22Rv1 (cell line): ENCODE measurements around the gene IFNLR1.

Experiments used
- H3K27ac ChIP-seq: fragments of 450-650 bp; 2 replicates; pipeline ENCODE4 v1.5.1; 2017
- ZFX ChIP-seq: fragments of 450-650 bp; IDR thresholded peaks from 2 replicates; pipeline ENCODE4 v1.6.1; 2017; ENCODE audit warnings: antibody characterized with exemption, borderline replicate concordance
- TF ChIP-seq, protein P1 (sequence below): fragments of 450-650 bp; IDR thresholded peaks from 2 replicates; pipeline ENCODE4 v1.5.1; 2017; ENCODE audit warnings: mild to moderate bottlenecking

IFNLR1 gene

DNA sequence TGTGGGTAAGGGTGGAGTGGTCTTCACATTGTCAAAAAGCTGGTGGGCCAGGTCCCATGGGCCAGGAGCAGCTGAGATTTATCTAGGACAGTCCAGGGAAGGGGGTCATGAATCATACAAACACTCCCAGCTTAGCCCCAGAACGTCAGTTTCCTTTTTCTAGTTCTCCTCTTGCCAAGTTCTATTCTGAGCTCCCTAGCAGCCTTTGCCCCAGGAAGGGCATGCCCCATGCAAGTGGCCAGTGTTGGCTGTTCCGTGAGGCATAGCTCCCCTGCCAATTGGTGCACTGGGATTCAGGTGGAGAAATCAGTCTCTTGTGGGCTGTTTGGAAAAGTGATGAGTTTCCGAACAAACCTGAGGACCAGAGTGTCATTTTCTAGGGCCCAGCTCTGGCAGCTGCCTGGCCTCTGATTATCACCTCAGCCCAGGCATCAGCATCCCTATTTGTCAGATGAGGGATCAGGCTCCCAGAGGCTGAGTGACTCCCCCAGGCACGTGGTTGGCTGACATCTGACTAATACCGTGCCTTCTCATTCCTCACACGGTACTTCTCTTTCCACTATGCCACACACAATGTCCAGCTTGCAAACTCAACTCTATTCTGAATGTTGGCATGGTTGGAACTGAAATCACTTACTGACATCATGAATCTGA, 60.9 kb downstream of the IFNLR1 start:
- H3K27ac ChIP-seq, result no peak overlapping the region

DNA sequence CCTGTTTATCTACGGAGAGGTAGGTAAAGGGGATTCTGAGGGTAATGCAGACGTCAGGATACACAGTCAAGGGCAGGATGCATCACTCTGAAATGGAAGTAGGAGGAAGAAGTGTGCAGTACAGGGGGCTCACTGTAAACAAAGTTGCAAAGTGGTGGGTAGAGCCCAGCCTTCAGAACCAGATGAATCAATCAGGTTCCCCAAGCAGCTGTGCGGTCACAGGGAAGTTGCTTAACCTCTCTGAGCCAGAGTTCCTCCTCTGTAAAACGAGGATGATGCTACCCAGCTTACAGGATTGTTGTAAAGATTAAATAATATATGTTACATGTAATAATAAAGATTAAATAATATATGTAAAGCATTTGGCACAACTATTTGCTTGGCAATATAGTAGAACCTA, 61.6 kb downstream of the IFNLR1 start:
- no peak overlapping the region for H3K27ac ChIP-seq
- no peak for TF ChIP-seq ZFX

More for the DNA sequence above, 60.9 kb downstream of the IFNLR1 start:
- TF ChIP-seq, protein P1, sequence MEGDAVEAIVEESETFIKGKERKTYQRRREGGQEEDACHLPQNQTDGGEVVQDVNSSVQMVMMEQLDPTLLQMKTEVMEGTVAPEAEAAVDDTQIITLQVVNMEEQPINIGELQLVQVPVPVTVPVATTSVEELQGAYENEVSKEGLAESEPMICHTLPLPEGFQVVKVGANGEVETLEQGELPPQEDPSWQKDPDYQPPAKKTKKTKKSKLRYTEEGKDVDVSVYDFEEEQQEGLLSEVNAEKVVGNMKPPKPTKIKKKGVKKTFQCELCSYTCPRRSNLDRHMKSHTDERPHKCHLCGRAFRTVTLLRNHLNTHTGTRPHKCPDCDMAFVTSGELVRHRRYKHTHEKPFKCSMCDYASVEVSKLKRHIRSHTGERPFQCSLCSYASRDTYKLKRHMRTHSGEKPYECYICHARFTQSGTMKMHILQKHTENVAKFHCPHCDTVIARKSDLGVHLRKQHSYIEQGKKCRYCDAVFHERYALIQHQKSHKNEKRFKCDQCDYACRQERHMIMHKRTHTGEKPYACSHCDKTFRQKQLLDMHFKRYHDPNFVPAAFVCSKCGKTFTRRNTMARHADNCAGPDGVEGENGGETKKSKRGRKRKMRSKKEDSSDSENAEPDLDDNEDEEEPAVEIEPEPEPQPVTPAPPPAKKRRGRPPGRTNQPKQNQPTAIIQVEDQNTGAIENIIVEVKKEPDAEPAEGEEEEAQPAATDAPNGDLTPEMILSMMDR, result no peak
- no peak for TF ChIP-seq ZFX

DNA sequence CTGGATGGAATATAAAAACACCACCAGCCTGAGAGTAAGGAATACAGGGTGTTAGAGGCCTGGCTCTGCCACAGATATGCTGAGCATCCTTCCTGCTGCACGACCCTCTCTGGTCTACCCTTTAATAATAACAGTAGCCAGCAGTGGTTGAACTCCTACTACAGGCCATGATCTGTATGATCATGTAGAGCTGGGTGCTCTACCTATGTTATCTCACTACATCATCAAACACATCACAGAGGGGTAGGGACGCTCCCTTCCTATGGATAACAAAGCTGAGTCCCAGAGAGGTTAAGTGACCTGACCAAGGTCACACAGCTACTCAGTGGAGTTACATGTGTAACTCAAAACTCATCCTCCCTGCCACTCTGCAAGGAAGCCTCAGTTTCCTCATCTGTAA, 62.1 kb downstream of the IFNLR1 start:
- TF ChIP-seq, protein P1, result no peak
- TF ChIP-seq ZFX, result no peak
- no peak overlapping the region for H3K27ac ChIP-seq

DNA sequence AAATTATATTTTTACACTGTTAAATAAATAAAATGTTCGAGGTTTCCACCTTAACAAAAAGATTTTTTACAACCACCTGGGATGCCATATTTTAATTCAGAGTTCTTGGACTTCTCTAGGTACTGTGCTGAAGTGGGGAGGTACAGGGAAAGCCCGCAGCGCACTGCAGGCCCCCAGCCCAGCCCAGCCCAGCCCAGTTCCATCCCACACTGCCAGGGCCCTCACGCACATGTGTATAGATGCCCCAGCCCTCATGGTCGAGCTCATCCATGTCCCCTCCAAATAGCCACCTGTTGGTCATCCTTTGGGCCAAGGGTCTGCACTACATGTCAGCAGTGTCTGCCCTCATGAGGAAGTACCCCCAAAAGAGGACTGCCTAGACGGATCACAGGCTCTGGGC, 63.5 kb downstream of the IFNLR1 start:
- no peak overlapping the region for H3K27ac ChIP-seq
- TF ChIP-seq, protein P1, result no peak
- TF ChIP-seq ZFX, result no peak

DNA sequence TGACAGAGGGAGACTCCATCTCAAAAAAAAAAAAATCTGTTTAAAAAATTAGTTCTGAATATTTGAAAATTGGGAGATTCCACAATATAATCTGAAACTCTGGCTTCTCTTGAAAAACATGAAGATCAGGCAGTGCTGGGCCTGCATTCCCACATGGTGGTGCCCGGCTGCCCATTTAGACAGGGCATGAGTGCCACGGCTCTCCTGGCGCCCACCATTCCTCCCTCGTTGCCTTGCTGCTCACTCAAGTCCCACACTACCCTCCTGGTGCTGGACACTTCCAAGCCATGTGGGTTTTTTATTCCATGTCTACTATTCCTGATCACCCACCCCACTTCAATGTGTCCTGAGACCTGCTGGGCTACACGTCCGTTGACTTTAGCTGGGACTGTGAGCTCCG, 64.3 kb downstream of the IFNLR1 start:
- TF ChIP-seq ZFX, result no peak
- TF ChIP-seq, protein P1, result no peak
- H3K27ac ChIP-seq, result no peak overlapping the region

DNA sequence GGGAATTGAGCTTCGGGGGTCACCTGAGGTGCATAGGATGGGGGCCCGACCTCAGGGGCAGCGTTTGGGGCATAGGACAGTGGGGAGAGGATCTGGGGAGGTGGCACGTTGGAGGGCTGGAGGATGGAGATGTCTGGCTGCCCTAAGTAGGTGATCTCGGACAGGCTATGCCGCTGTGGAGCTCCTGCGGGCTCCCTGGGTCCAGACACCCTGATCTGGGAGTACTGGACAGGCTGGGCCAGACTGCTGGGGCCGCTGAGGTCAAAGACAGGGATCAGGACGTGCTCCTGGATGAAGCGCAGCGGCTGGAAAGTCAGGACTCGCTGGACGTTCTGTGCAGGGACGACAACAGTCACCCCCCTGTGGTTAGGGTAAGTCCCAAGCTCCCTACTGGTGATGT, 65.7 kb downstream of the IFNLR1 start:
- TF ChIP-seq, protein P1, result no peak
- no peak for TF ChIP-seq ZFX
- no peak overlapping the region for H3K27ac ChIP-seq

DNA sequence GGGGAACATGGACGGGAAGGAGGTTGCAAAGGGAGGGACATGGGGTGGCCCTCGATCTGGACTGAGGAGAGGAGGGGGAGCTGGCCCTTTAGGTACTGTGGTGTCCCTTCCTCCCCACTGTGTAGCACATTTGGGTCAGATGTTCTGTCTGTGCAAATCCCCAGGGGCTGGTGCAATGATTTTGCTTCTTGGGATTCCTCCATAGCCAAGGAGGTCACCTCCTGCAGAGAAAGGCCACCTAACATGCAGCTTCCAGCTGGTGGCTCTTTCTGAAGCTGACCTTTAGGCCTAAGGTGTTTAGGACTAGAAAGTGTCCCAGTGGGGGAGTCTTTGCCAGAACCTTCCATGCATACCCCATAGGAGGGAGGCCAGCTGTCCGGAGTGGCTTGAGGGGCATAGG, 66.1 kb downstream of the IFNLR1 start:
- no peak overlapping the region for H3K27ac ChIP-seq
- TF ChIP-seq ZFX, result no peak
- TF ChIP-seq, protein P1, result no peak
